HL-60 (cell line): ENCODE data around the gene GAB4.

Source experiments
- DNase-seq, 2 experiments: peaks; one replicate each; pipeline ENCODE4 v3.0.0-alpha.2; 2010 to 2020; ENCODE audit warnings: low read depth in 1 of 2, low spot score in 1 of 2
- H3K27ac ChIP-seq: fragments of 250-450 bp; sonication (Bioruptor Pico); replicated peaks from 2 replicates; pipeline ENCODE4 v1.5.1; 2020; ENCODE audit warnings: mild to moderate bottlenecking, moderate library complexity
- H3K27me3 ChIP-seq: fragments of 250-450 bp; sonication (Bioruptor Pico); 2 replicates; pipeline ENCODE4 v1.5.1; 2021; ENCODE audit warnings: mild to moderate bottlenecking, moderate library complexity; ENCODE audit not compliant: insufficient read depth, poor library complexity, severe bottlenecking
- H3K4me3 ChIP-seq: replicated peaks from 2 replicates; pipeline ENCODE4 v1.5.1; 2011; ENCODE audit warnings: mild to moderate bottlenecking, control low read depth, low read length; ENCODE audit not compliant: insufficient read depth
- GABPA ChIP-seq: IDR thresholded peaks from 2 replicates; pipeline ENCODE4 v1.6.1; 2012; ENCODE audit warnings: low read depth
- POLR2AphosphoS5 ChIP-seq: IDR thresholded peaks from 2 replicates; pipeline ENCODE4 v1.6.1; 2012; ENCODE audit warnings: low read depth
- SPI1 ChIP-seq: IDR thresholded peaks from 2 replicates; pipeline ENCODE4 v1.6.1; 2012; ENCODE audit warnings: low read depth, mild to moderate bottlenecking, borderline replicate concordance
- TF ChIP-seq, protein P1 (sequence below): IDR thresholded peaks from 2 replicates; pipeline ENCODE4 v1.6.1; 2012; ENCODE audit warnings: low read depth; ENCODE audit not compliant: insufficient replicate concordance
- TF ChIP-seq, protein P2 (sequence below): IDR thresholded peaks from one replicate; pipeline ENCODE4 v1.5.1; 2011; ENCODE audit warnings: low read length, control low read depth, inconsistent platforms; ENCODE audit not compliant: insufficient read depth

The GAB4 gene

DNA sequence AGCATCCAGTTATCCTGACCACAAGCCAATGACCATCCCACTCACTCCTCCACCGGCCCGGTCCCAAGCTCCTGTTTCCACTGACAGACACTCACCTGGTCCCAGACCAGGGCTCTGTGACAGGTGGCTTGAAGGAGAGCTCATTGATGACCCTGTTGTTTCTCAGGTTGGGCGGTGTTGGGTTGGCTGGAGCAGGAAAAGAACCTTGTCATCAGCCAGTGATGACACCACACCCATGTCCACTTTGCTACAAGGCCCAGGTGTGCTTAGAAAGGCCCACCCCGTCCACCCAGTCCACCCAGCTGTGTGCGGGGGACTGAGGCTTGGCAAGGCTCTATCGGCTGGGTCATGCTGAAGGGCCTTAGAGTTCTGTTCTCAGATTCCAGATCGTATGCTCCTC, 42.9 kb downstream of the GAB4 start:
- Histone ChIP-seq H3K4me3 (no peak overlapping the region), H3K27ac (no peak overlapping the region), H3K27me3 (no peaks in the 10 kb centered on the region)
- DNase-seq, result no peak
- TF ChIP-seq, protein P1, sequence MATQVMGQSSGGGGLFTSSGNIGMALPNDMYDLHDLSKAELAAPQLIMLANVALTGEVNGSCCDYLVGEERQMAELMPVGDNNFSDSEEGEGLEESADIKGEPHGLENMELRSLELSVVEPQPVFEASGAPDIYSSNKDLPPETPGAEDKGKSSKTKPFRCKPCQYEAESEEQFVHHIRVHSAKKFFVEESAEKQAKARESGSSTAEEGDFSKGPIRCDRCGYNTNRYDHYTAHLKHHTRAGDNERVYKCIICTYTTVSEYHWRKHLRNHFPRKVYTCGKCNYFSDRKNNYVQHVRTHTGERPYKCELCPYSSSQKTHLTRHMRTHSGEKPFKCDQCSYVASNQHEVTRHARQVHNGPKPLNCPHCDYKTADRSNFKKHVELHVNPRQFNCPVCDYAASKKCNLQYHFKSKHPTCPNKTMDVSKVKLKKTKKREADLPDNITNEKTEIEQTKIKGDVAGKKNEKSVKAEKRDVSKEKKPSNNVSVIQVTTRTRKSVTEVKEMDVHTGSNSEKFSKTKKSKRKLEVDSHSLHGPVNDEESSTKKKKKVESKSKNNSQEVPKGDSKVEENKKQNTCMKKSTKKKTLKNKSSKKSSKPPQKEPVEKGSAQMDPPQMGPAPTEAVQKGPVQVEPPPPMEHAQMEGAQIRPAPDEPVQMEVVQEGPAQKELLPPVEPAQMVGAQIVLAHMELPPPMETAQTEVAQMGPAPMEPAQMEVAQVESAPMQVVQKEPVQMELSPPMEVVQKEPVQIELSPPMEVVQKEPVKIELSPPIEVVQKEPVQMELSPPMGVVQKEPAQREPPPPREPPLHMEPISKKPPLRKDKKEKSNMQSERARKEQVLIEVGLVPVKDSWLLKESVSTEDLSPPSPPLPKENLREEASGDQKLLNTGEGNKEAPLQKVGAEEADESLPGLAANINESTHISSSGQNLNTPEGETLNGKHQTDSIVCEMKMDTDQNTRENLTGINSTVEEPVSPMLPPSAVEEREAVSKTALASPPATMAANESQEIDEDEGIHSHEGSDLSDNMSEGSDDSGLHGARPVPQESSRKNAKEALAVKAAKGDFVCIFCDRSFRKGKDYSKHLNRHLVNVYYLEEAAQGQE, result no peak
- TF ChIP-seq POLR2AphosphoS5, result no peak
- no peak for TF ChIP-seq GABPA
- TF ChIP-seq, protein P2, sequence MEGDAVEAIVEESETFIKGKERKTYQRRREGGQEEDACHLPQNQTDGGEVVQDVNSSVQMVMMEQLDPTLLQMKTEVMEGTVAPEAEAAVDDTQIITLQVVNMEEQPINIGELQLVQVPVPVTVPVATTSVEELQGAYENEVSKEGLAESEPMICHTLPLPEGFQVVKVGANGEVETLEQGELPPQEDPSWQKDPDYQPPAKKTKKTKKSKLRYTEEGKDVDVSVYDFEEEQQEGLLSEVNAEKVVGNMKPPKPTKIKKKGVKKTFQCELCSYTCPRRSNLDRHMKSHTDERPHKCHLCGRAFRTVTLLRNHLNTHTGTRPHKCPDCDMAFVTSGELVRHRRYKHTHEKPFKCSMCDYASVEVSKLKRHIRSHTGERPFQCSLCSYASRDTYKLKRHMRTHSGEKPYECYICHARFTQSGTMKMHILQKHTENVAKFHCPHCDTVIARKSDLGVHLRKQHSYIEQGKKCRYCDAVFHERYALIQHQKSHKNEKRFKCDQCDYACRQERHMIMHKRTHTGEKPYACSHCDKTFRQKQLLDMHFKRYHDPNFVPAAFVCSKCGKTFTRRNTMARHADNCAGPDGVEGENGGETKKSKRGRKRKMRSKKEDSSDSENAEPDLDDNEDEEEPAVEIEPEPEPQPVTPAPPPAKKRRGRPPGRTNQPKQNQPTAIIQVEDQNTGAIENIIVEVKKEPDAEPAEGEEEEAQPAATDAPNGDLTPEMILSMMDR, result no peak
- no peak for TF ChIP-seq SPI1

DNA sequence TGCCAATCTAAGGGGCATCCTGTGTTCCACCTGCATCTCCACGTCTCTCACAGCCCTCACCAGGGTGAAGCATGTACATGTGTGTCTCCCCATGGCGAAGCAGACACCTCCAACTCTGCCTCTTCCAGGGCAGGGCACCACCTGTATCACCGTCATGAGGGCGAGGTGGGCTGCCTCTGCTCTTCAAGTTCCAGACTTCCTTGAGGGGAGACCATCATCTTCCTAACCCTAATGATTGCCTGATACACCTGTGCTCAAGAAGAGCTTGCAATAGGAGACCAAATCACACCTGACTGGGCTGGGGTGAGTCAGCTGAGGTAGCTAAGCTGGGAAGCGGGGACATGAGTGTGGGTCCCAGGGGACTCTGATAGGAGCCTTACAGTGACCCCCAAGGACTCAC, 43.7 kb downstream of the GAB4 start:
- no peak for DNase-seq
- H3K4me3 ChIP-seq, result no peak overlapping the region
- TF ChIP-seq, protein P1, result no peak
- TF ChIP-seq POLR2AphosphoS5, result no peak
- TF ChIP-seq SPI1, result no peak
- TF ChIP-seq GABPA, result no peak
- TF ChIP-seq, protein P2, result no peak
- H3K27me3 ChIP-seq, result no peaks in the 10 kb centered on the region
- H3K27ac ChIP-seq, result no peak overlapping the region

DNA sequence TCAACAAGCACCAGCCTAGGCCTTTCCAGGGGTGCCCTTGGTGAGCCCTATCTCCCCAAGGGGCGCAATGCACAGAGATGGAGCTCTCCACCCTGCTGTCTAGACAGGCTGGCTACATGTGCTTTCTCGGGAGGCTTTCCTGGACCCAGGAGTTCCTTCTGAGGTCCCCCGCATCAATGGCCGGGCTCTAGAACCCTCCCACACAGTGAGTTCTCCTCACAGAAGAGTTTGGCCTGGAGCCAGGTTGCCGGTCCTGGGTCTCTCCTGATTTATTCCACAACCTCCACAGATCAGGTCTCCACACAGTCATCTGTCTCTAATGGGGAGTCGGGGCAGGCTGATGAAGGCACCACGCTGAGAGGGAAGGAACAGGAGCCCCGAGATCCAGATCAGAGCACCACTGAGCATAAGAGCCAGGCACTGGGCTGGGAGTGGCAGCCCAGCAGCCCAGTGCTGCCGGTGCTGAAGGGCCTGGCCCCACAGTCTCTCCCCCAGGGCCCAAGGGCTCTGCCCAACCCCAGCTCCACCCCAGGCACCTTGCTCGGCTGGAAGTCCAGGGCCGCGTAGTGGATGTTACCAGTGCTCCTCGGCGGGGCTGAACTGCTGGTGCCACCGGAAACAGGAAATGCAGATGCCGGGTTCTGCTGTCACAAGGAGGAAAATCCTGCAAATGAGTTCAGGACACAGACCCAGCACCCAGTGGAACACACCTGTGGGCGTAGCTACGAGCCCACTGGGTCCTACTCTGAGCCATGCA, 44.7 kb downstream of the GAB4 start:
- H3K27ac ChIP-seq, result no peak overlapping the region
- DNase-seq, result no peak
- TF ChIP-seq, protein P2, result no peak
- TF ChIP-seq, protein P1, result no peak
- TF ChIP-seq SPI1 (no peak), POLR2AphosphoS5 (no peak), GABPA (no peak)
- no peak overlapping the region for H3K4me3 ChIP-seq
- no peaks in the 10 kb centered on the region for H3K27me3 ChIP-seq
